ENCODE results near the gene IL12A.
A peak's percentile ranks its signal among the peaks of the same experiment; 100 is the strongest.

The IL12A gene

DNA sequence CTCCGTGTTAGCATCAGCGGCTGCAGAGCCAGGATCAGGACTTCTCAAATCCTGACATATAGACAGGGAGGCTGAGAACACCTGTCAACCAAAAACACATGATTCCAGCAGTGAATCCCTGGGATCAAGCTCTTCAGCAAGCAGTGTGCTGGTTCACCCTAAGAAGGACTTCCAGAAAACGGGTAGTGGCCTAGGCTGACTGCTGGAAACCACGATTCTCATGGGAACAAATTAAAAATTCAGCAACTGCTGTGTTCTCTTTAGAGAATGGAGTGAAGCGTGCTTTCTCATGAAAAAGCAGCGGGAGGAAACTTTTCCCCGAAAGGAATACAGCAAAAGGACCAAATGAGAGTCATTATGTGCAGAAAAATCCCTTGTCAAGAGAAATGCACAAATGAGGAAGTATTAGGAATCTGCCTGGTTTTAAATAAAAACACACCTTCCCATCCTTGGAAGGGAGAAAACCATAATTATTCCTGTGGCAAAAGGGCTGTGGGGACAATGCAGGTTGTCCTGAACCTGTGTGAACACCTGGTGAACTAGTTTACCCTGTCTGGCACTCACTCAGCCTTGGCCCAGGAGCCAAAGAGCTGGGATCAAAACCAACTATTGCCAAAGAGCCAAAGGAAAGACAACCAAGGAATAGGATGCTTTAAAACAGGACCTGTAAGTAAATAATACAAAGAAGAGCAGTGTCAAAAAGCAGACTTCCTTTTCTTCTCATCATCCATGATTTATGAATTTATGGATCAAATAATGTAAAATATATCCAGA lies 13.4 kb downstream of the IL12A start:
- DNase-seq, result no peak
- Histone ChIP-seq H3K27me3 (no peaks in the 10 kb centered on the region), H3K9me3 (no peaks in the 10 kb centered on the region), H3K4me3 (no peak overlapping the region), H3K36me3 (no peaks in the 10 kb centered on the region), H3K27ac (no peak overlapping the region), H3K4me1 (no peaks in the 10 kb centered on the region)
- TF ChIP-seq CTCF (IDR thresholded peaks at IDR 0.05), result no peak
- intact Hi-C loops (cut with DNase I; ENCODE audit: low total_unique reads), result loop anchor here (5.0 to 10.0 kb wide), 3 partner anchors 110 to 737 kb away; no protein-coding TSS in a partner anchor

DNA sequence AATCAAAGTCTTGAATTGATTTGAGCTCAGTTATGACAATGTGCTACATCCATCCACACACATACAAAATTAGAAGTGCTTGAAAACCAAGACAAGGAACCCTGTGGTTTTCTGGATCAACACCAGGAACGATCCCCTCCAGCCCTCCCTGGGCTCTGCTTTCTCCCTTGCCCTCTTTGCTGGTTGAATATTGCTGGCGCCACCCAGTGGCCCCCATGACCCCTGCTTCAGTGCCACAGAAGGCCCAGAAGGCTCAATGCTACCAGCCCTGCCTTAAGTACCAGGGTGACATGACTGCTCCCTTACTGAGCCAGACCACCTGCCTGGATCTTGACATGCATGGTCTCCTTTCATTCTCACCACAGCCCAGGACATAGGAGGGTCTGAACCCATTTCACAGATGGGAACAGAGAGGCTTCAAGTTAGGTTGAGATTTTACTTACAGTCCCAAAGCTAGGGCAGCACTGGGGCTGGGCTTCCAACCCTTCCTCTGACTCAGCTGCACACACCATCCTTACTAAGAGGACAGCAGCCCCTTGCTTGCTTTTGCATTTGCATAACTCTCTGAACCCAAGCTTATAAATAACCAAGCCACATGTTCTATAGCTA lies 15.0 kb downstream of the IL12A start:
- DNase-seq, result no peak
- no peaks in the 10 kb centered on the region for H3K4me1 ChIP-seq
- H3K36me3 ChIP-seq, result no peaks in the 10 kb centered on the region
- peak; percentile 28 to 30 for TF ChIP-seq CTCF (IDR thresholded peaks at IDR 0.05)
- H3K27ac ChIP-seq, result no peak overlapping the region
- H3K27me3 ChIP-seq, result no peaks in the 10 kb centered on the region
- intact Hi-C loops (cut with DNase I; ENCODE audit: low total_unique reads), result loop anchor here (5.0 to 10.0 kb wide), 3 partner anchors 111 to 739 kb away; no protein-coding TSS in a partner anchor
- H3K9me3 ChIP-seq, result no peaks in the 10 kb centered on the region
- no peak overlapping the region for H3K4me3 ChIP-seq

DNA sequence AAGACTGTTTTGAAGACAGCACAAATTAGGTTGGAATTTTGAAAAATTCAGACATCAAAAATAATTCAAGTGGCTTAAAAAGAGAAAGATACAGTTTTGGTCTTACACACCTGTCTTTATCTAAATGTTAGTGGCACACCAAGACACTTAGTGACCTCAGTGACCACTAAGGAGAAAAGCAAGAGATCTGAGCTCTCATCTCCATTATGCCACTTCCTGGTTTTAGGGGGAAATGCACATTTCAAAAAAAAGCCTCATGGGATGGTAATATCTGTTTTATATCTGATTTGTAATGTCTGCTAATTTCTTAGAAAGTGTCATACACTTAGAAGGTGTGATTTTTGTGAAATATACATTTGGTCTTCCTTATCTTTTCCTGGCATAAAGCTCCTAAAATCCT lies 16.4 kb downstream of the IL12A start:
- no peaks in the 10 kb centered on the region for H3K9me3 ChIP-seq
- H3K4me3 ChIP-seq, result no peak overlapping the region
- H3K27me3 ChIP-seq, result no peaks in the 10 kb centered on the region
- no peak for TF ChIP-seq CTCF (IDR thresholded peaks at IDR 0.05)
- no peaks in the 10 kb centered on the region for H3K36me3 ChIP-seq
- H3K4me1 ChIP-seq, result no peaks in the 10 kb centered on the region
- no peak overlapping the region for H3K27ac ChIP-seq
- intact Hi-C loops (cut with DNase I; ENCODE audit: low total_unique reads), result loop anchor here (5.0 to 10.0 kb wide), 5 partner anchors 123 to 740 kb away; no protein-coding TSS in a partner anchor
- no peak for DNase-seq

DNA sequence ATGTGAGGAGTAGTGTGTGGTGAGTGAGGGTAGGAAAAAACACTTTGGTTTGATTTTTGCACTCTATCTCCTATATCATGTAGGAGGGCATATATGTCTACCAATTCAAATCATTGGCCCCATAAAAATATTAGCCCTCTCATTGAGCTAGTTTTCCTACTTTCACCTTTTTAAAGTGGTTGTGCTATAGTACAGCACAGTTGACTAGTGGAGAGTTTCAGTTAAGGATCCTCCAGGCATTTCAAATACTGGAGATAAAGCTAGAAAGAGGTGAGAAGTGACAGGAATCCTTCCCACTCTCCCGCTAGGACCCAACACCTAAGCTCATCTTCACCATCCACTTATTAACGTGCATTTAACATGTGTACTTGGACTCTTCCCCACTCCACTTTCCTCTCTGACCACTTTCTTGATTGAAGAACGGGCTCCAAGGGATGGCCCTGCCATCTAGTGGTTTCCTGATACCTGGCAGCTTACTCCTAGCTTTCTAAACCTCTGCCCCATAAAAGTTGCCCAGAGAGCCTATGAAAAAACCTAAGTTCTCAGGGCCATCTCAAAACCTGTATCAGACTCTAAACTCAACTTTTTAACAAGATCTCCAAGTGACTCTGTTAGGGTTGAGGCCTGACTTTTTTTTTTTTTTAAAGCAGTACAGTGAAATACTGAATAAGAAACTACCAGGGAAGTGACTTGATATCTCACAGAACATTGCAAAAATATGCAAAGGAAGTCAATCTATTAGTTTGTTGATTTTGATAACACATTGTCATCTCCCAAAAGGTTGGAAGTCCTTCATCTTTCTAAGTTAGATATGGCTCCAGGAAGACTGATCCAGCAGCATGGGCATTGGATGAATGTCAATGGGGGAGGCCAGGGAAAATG lies 17.9 kb downstream of the IL12A start:
- DNase-seq, result peak in 1 of 2 donors; percentile 29
- H3K4me3 ChIP-seq, result no peak overlapping the region
- no peak overlapping the region for H3K27ac ChIP-seq
- TF ChIP-seq CTCF (IDR thresholded peaks at IDR 0.05), result peak; percentile 74 to 83
- no peaks in the 10 kb centered on the region for H3K9me3 ChIP-seq
- no peaks in the 10 kb centered on the region for H3K27me3 ChIP-seq
- H3K4me1 ChIP-seq, result no peaks in the 10 kb centered on the region
- H3K36me3 ChIP-seq, result no peaks in the 10 kb centered on the region
- intact Hi-C loops (cut with DNase I; ENCODE audit: low total_unique reads), result loop anchor here (5.0 to 10.0 kb wide), 5 partner anchors 124 to 742 kb away; no protein-coding TSS in a partner anchor

DNA sequence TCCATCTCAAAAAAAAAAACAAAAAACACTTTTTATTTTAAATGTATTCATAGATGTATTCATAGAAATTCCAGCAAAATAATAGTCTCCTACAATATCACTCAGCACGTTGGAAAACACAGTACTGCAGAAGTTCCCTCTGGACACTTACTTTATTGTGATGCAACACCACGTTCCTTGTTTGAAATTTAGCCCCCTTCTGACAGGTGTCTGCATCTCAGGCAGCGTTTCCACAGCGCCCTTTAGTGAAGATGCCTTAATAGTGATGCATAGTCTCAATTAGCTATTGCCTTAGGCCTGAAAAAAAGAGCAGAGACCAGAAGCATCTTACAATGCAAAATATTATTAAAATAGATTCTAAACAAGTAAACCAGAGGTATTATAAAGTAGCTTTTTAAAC lies 20.3 kb downstream of the IL12A start:
- no peaks in the 10 kb centered on the region for H3K9me3 ChIP-seq
- H3K27ac ChIP-seq, result no peak overlapping the region
- H3K27me3 ChIP-seq, result no peaks in the 10 kb centered on the region
- DNase-seq, result no peak
- no peaks in the 10 kb centered on the region for H3K36me3 ChIP-seq
- TF ChIP-seq CTCF (IDR thresholded peaks at IDR 0.05), result no peak
- no peaks in the 10 kb centered on the region for H3K4me1 ChIP-seq
- intact Hi-C loops (cut with DNase I; ENCODE audit: low total_unique reads), result loop anchor here (5.0 to 10.0 kb wide), 5 partner anchors 127 to 744 kb away; no protein-coding TSS in a partner anchor
- no peak overlapping the region for H3K4me3 ChIP-seq
